Body of pancreas (tissue), 4 donors: ENCODE measurements around the gene CAPZA2.

Source experiments
- CTCF ChIP-seq, 7 experiments: fragments of 450-650 bp in 4 of 7; fragments of 200-600 bp in 3 of 7; sonication (generic) in 3 of 7; IDR thresholded peaks; one replicate each; pipeline ENCODE4 v1.5.1; 2016 to 2019; ENCODE audit warnings: antibody characterized with exemption in 7 of 7
- POLR2A ChIP-seq, 3 donors: fragments of 450-650 bp; IDR thresholded peaks; one replicate each; pipeline ENCODE4 v1.6.1; 2016; ENCODE audit warnings: antibody characterized with exemption in 3 of 3, mild to moderate bottlenecking in 2 of 3

GRCh38 chr7:116895849-116896248 is 33.5 kb downstream of the CAPZA2 start:
- TF ChIP-seq CTCF (IDR thresholded peaks at IDR 0.05) (no peak), POLR2A (IDR thresholded peaks at IDR 0.05) (no peak)
